GM12891 (cell line): ENCODE data around the gene SLC9A9.

ENCODE experiments used
- POLR2A ChIP-seq: IDR thresholded peaks from 2 replicates; pipeline ENCODE4 v1.6.1; 2011; ENCODE audit warnings: low read depth, low read length, control low read depth
- POLR2AphosphoS5 ChIP-seq: IDR thresholded peaks from 2 replicates; pipeline ENCODE4 v1.6.1; 2011; ENCODE audit warnings: low read depth, low read length, control low read depth
- POU2F2 ChIP-seq: IDR thresholded peaks from 2 replicates; pipeline ENCODE4 v1.6.1; 2011; ENCODE audit warnings: low read depth, mild to moderate bottlenecking, control low read depth, low read length, moderate library complexity
- SPI1 ChIP-seq: IDR thresholded peaks from 2 replicates; pipeline ENCODE4 v1.6.1; 2011; ENCODE audit warnings: low read depth, low read length, control low read depth
- TAF1 ChIP-seq: IDR thresholded peaks from 2 replicates; pipeline ENCODE4 v1.6.1; 2011; ENCODE audit warnings: low read depth, low read length, control low read depth

- no peak for TF ChIP-seq TAF1
- TF ChIP-seq POLR2A = no peak
- no peak for TF ChIP-seq POLR2AphosphoS5
- no peak for TF ChIP-seq SPI1
- TF ChIP-seq POU2F2 = no peak
Measured at GRCh38 chr3:143783851-143784370, 64.4 kb downstream of the SLC9A9 start.
